ENCODE measurements around the gene TSHZ1.

Gene TSHZ1

GRCh38 chr18:75264926-75265597 lies 54.5 kb downstream of the TSHZ1 start:
- no peak for TF ChIP-seq CTCF (IDR thresholded peaks at IDR 0.05)
- no peak for DNase-seq
- Mint-ChIP-seq H3K4me1 (peaks cover 84% of the 10 kb centered on the region), H3K27me3 (ENCODE audit: low read depth, poor library complexity) (no peaks in the 10 kb centered on the region), H3K9me3 (no peaks in the 10 kb centered on the region), H3K4me3 (no peak overlapping the region), H3K36me3 (ENCODE audit: low read depth) (peaks cover 25% of the 10 kb centered on the region), H3K27ac (peak overlapping the region; percentile 29)

DNA sequence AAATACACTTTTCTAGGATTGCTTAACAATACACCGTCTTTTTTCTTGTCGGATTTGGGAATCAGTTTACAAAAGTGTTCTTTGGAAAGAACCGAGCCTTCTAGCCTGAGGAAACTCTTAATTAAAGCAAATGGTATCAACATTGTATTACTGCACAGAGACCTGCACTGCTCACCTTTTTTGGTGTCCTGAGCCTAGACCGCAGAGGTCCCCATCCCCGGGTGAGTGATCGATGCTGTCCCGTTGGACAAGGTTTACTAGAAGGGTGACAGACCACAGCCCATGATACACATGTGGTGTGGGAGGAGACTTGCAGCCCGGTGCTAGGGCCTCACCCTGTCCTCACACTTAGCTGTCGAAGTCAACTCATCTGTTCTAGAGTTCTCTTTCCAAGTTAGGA lies 55.3 kb downstream of the TSHZ1 start:
- H3K27ac Mint-ChIP-seq = no peak overlapping the region
- H3K4me3 Mint-ChIP-seq = no peak overlapping the region
- DNase-seq = no peak
- peaks cover 76% of the 10 kb centered on the region for H3K4me1 Mint-ChIP-seq
- H3K9me3 Mint-ChIP-seq = no peaks in the 10 kb centered on the region
- no peaks in the 10 kb centered on the region for H3K27me3 Mint-ChIP-seq (ENCODE audit: low read depth, poor library complexity)
- TF ChIP-seq CTCF (IDR thresholded peaks at IDR 0.05) = no peak
- H3K36me3 Mint-ChIP-seq (ENCODE audit: low read depth) = peaks cover 20% of the 10 kb centered on the region

GRCh38 chr18:75267643-75268363 lies 57.2 kb downstream of the TSHZ1 start:
- Mint-ChIP-seq H3K27ac (peak overlapping the region; percentile 70), H3K27me3 (ENCODE audit: low read depth, poor library complexity) (no peaks in the 10 kb centered on the region), H3K4me1 (peaks cover 70% of the 10 kb centered on the region), H3K4me3 (no peak overlapping the region), H3K9me3 (no peaks in the 10 kb centered on the region), H3K36me3 (ENCODE audit: low read depth) (peaks cover 18% of the 10 kb centered on the region)
- no peak for DNase-seq
- TF ChIP-seq CTCF (IDR thresholded peaks at IDR 0.05) = no peak

GRCh38 chr18:75268364-75268646 lies 57.7 kb downstream of the TSHZ1 start:
- no peak for TF ChIP-seq CTCF (IDR thresholded peaks at IDR 0.05)
- Mint-ChIP-seq H3K36me3 (ENCODE audit: low read depth) (peaks cover 21% of the 10 kb centered on the region), H3K27ac (no peak overlapping the region), H3K4me1 (peaks cover 72% of the 10 kb centered on the region), H3K27me3 (ENCODE audit: low read depth, poor library complexity) (no peaks in the 10 kb centered on the region), H3K9me3 (no peaks in the 10 kb centered on the region), H3K4me3 (no peak overlapping the region)
- DNase-seq = no peak

- no peak for TF ChIP-seq CTCF (IDR thresholded peaks at IDR 0.05)
- Mint-ChIP-seq H3K9me3 (no peaks in the 10 kb centered on the region), H3K4me1 (peaks cover 70% of the 10 kb centered on the region), H3K4me3 (no peak overlapping the region), H3K27ac (peak overlapping the region; percentile 68), H3K36me3 (ENCODE audit: low read depth) (peaks cover 21% of the 10 kb centered on the region), H3K27me3 (ENCODE audit: low read depth, poor library complexity) (no peaks in the 10 kb centered on the region)
- DNase-seq = no peak
Observed at GRCh38 chr18:75269124-75269680, 58.6 kb downstream of the TSHZ1 start.
